ENCODE results near the gene CFDP1. TPM values are rescaled to one million over a fixed set of nuclear protein-coding genes. Genes with fewer than 3 reads are reported as not detected.

CFDP1 gene
- total and polyA plus RNA-seq, 2 donors (not counting 1 experiment from before 2014, with no cell fraction given): 6.3 to 42.8 TPM

DNA sequence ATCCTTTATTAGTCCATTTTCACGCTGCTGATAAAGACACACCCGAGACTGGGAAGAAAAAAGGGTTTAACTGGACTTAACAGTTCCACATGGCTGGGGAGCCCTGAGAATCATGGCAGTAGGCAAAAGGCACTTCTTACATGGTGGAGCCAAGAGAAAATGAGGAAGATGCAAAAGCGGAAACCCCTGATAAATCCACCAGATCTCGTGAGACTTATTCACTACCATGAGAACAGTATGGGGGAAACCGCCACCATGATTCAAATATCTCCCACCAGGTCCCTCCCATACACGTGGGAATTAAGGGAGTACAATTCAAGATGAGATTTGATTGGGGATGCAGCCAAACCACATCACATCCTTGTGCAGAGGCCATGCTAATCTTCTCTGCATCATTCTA lies 146.9 kb downstream of the CFDP1 start:
- peaks cover 0 to 9% (median 0%) of the 10 kb centered on the region in 4 experiments for H3K27me3 ChIP-seq (replicated peaks in 1 of 4; ENCODE audit: control extremely low read depth in 1 of 4, control insufficient read depth in 3 of 4, insufficient read depth in 4 of 4, low read length in 3 of 4)
- no peaks in the 10 kb centered on the region for H3K27me3 Mint-ChIP-seq
- CTCF ChIA-PET: no interaction called here

DNA sequence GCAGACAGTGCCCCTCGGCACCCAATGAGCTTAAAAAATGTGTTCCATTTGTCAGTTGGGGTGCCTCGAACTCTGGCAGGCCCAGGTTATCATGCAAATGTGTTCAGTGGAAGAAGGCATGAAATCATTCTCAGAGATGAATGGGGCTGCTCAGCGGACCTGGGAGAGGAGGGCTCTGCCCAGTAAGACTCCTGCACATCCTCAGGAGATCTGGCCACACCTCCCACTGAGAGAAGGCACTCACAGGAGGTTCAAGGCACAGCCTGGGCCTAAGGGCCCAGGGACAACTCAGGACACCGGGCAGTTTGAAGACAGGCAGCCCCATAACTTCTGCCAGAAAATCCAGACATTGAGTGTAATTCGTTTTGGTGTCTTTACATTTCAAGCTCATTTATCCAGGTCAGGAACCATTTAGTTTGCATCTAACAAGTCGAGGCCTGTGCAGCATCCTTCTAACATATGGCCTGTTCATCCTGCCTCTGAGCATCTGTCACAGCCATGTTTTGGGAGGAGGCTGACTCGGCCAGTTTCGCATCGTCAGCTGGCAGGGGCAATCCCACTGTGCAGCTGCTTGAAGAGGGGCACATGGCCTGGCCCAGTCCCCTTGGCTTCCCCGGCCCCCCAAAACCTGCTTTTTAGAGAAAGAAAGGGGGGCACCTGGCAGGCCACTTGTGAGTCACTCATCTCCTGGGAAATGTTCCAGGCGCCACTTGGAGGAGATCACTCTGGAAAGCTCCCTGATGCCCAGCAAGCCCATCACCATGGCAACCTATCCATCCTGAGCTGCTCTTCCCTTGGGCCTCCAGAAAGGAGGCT lies 150.6 kb downstream of the CFDP1 start:
- WGBS (ENCODE audit: insufficient coverage): 92% methylated on average over 10 of the region's 11 CpGs
- H3K4me3 Mint-ChIP-seq: no peak overlapping the region
- intact Hi-C loops (cut with micrococcal nuclease): no loop called here
- ChIA-PET POLR2A (no interaction called here), CTCF (interaction anchor here (1.0 kb wide), 1 partner anchor 84 kb away, joined by 3 read pairs; no protein-coding TSS in a partner anchor)
- Histone ChIP-seq H4K20me1 (ENCODE audit: control insufficient read depth, insufficient read depth, low read length, poor library complexity, severe bottlenecking) (no peaks in the 10 kb centered on the region), H3K79me2 (ENCODE audit: control insufficient read depth, insufficient read depth, low read length) (no peaks in the 10 kb centered on the region), H3K4me1 (ENCODE audit: control insufficient read depth in 2 of 2, insufficient read depth in 2 of 2, low read length in 2 of 2) (no peaks in the 10 kb centered on the region), H3K27ac (ENCODE audit: low read length in 2 of 2) (no peak overlapping the region), H3K27me3 (replicated peaks in 1 of 4; ENCODE audit: control extremely low read depth in 1 of 4, control insufficient read depth in 3 of 4, insufficient read depth in 4 of 4, low read length in 3 of 4) (peaks cover 0 to 8% (median 0%) of the 10 kb centered on the region in 4 experiments), H3K36me3 (replicated peaks in 1 of 2; ENCODE audit: control extremely low read depth in 1 of 2, control insufficient read depth in 1 of 2, extremely low read depth in 1 of 2, insufficient read depth in 2 of 2, low read length in 1 of 2) (no peaks in the 10 kb centered on the region), H3K4me3 (ENCODE audit: control extremely low read depth in 1 of 5, extremely low read depth in 1 of 5, insufficient read depth in 1 of 5, low read depth in 2 of 5, low read length in 4 of 5) (no peak overlapping the region), H3K4me2 (replicated peaks; ENCODE audit: low read depth, low read length, poor library complexity, severe bottlenecking) (no peak overlapping the region), H3K9ac (ENCODE audit: low read length) (no peak overlapping the region), H2AFZ (ENCODE audit: insufficient read depth, low read depth, low read length, poor library complexity, severe bottlenecking) (no peak overlapping the region), H3K9me3 (ENCODE audit: control extremely low read depth in 1 of 3, control insufficient read depth in 2 of 3, insufficient read depth in 1 of 3, low read length in 2 of 3) (peaks cover 0 to 3% (median 0%) of the 10 kb centered on the region in 3 donors)
- TF ChIP-seq, protein P1, sequence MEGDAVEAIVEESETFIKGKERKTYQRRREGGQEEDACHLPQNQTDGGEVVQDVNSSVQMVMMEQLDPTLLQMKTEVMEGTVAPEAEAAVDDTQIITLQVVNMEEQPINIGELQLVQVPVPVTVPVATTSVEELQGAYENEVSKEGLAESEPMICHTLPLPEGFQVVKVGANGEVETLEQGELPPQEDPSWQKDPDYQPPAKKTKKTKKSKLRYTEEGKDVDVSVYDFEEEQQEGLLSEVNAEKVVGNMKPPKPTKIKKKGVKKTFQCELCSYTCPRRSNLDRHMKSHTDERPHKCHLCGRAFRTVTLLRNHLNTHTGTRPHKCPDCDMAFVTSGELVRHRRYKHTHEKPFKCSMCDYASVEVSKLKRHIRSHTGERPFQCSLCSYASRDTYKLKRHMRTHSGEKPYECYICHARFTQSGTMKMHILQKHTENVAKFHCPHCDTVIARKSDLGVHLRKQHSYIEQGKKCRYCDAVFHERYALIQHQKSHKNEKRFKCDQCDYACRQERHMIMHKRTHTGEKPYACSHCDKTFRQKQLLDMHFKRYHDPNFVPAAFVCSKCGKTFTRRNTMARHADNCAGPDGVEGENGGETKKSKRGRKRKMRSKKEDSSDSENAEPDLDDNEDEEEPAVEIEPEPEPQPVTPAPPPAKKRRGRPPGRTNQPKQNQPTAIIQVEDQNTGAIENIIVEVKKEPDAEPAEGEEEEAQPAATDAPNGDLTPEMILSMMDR (IDR thresholded peaks at IDR 0.05): no peak
- no peak for TF ChIP-seq EZH2 (IDR thresholded peaks at IDR 0.05; ENCODE audit: borderline replicate concordance, insufficient read depth, low read depth, low read length, poor library complexity, severe bottlenecking)
- DNase-seq: no peak
- no peaks in the 10 kb centered on the region for H3K9me3 Mint-ChIP-seq (ENCODE audit: insufficient read depth)
- no peaks in the 10 kb centered on the region for H3K4me1 Mint-ChIP-seq
- ATAC-seq (ENCODE audit: low read depth): no peak
- H3K27ac Mint-ChIP-seq: no peak overlapping the region
- no peaks in the 10 kb centered on the region for H3K27me3 Mint-ChIP-seq

More for the DNA sequence above, 146.9 kb downstream of the CFDP1 start:
- H3K36me3 ChIP-seq (replicated peaks in 1 of 2; ENCODE audit: control extremely low read depth in 1 of 2, control insufficient read depth in 1 of 2, extremely low read depth in 1 of 2, insufficient read depth in 2 of 2, low read length in 1 of 2): peaks cover 0 to 4% of the 10 kb centered on the region in 2 experiments
- POLR2A ChIA-PET: no interaction called here
- H3K79me2 ChIP-seq (ENCODE audit: control insufficient read depth, insufficient read depth, low read length): no peaks in the 10 kb centered on the region
- no peak overlapping the region for H3K27ac ChIP-seq (ENCODE audit: low read length in 2 of 2)
- 100% methylated on average over 2 of the region's 6 CpGs for WGBS (ENCODE audit: insufficient coverage)
- no peaks in the 10 kb centered on the region for H4K20me1 ChIP-seq (ENCODE audit: control insufficient read depth, insufficient read depth, low read length, poor library complexity, severe bottlenecking)
- no peak overlapping the region for H3K9ac ChIP-seq (ENCODE audit: low read length)
- intact Hi-C loops (cut with micrococcal nuclease): no loop called here
- ATAC-seq (ENCODE audit: low read depth) (no peak), DNase-seq (no peak)
- Mint-ChIP-seq H3K4me1 (no peaks in the 10 kb centered on the region), H3K9me3 (ENCODE audit: insufficient read depth) (no peaks in the 10 kb centered on the region), H3K4me3 (no peak overlapping the region), H3K27ac (no peak overlapping the region)
- TF ChIP-seq EZH2 (IDR thresholded peaks at IDR 0.05; ENCODE audit: borderline replicate concordance, insufficient read depth, low read depth, low read length, poor library complexity, severe bottlenecking): no peak
- TF ChIP-seq, protein P1 (IDR thresholded peaks at IDR 0.05): no peak
- H3K9me3 ChIP-seq (ENCODE audit: control extremely low read depth in 1 of 3, control insufficient read depth in 2 of 3, insufficient read depth in 1 of 3, low read length in 2 of 3): peaks cover 0 to 6% (median 0%) of the 10 kb centered on the region in 3 donors
- no peak overlapping the region for H2AFZ ChIP-seq (ENCODE audit: insufficient read depth, low read depth, low read length, poor library complexity, severe bottlenecking)
- no peak overlapping the region for H3K4me2 ChIP-seq (replicated peaks; ENCODE audit: low read depth, low read length, poor library complexity, severe bottlenecking)
- no peak overlapping the region for H3K4me3 ChIP-seq (ENCODE audit: control extremely low read depth in 1 of 5, extremely low read depth in 1 of 5, insufficient read depth in 1 of 5, low read depth in 2 of 5, low read length in 4 of 5)
- no peaks in the 10 kb centered on the region for H3K4me1 ChIP-seq (ENCODE audit: control insufficient read depth in 2 of 2, insufficient read depth in 2 of 2, low read length in 2 of 2)

All from B cell (primary cell).